ENCODE results near the gene EIF4E3.

DNA sequence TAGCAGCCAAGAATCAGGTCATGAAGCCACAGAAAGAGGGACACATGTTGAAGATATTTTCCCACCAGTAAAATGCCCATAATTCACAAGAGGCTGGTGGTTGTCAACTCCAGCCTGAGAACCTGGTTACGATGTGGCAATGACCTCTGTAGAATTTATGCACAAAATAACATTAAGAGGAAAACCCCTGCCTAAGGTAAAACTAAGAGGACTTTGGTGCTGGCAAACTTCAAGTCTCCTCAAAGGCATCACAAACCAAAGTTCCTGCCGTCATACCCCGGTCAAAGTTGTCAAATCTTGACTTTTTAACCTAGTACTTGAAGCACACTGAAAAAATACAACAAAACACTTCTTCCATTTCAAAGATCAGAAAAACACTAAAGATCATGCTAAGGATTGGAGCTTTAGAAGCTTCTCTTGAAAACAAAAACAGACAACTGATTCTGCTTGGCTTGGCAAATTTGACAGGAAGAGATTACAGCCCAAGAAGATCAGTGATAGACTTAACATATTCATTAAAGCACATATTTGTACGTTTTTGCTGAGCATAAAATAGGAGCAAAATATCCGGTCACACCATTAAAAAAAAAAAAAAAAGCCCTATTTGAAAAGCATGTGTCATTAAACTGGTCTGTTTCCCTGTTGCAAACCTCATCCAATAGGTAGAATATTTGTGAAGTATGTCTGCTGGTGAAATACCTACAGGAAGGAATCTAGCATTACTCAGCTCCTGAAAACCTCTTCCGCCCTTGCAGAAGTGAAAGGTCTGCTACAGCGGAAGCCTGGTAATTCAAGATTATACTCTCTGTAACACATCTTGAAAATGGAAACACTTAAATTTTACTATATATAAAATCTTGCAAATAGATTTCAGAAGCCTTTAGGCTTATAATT is 22.8 kb downstream of the EIF4E3 start:
- TF ChIP-seq, protein P1, sequence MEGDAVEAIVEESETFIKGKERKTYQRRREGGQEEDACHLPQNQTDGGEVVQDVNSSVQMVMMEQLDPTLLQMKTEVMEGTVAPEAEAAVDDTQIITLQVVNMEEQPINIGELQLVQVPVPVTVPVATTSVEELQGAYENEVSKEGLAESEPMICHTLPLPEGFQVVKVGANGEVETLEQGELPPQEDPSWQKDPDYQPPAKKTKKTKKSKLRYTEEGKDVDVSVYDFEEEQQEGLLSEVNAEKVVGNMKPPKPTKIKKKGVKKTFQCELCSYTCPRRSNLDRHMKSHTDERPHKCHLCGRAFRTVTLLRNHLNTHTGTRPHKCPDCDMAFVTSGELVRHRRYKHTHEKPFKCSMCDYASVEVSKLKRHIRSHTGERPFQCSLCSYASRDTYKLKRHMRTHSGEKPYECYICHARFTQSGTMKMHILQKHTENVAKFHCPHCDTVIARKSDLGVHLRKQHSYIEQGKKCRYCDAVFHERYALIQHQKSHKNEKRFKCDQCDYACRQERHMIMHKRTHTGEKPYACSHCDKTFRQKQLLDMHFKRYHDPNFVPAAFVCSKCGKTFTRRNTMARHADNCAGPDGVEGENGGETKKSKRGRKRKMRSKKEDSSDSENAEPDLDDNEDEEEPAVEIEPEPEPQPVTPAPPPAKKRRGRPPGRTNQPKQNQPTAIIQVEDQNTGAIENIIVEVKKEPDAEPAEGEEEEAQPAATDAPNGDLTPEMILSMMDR (conservative IDR thresholded peaks at IDR 0.05; ENCODE audit: low read depth, low read length), result no peak
- TF ChIP-seq EZH2phosphoT487 (IDR thresholded peaks at IDR 0.05; ENCODE audit: borderline replicate concordance, low read length) (no peak), EZH2 (IDR thresholded peaks at IDR 0.05; ENCODE audit: low read length, unreplicated experiment) (no peak)
